ENCODE measurements around the gene PPP1R13L. TPM values are rescaled to one million over a fixed set of nuclear protein-coding genes. Genes with fewer than 3 reads are reported as not detected.

Gene PPP1R13L
- polyA plus RNA-seq, 4 donors = 12.7 to 30.5 (median 21.3) TPM

- 4 to 17% (median 7%) methylated on average over 24 of the region's 24 CpGs for WGBS, 3 donors
- Histone ChIP-seq H3K4me3 (ENCODE audit: low read depth in 1 of 3, low read length in 3 of 3) (peak overlapping the region; percentile 38 to 62 (median 61)), H3K9me3 (ENCODE audit: control insufficient read depth in 2 of 2, insufficient read depth in 1 of 2, low read depth in 1 of 2, low read length in 1 of 2) (no peaks in the 10 kb centered on the region), H3K27ac (ENCODE audit: low read depth in 1 of 3, low read length in 2 of 3) (peak overlapping the region; percentile 91 to 98 (median 94)), H3K27me3 (ENCODE audit: control insufficient read depth in 3 of 3, insufficient read depth in 3 of 3, low read length in 3 of 3) (peaks cover 0 to 8% (median 0%) of the 10 kb centered on the region in 3 donors), H3K4me1 (ENCODE audit: control insufficient read depth in 3 of 3, insufficient read depth in 2 of 3, low read depth in 1 of 3, low read length in 2 of 3) (peaks cover 2 to 25% (median 7%) of the 10 kb centered on the region in 3 donors), H3K36me3 (ENCODE audit: control insufficient read depth in 3 of 3, insufficient read depth in 2 of 3, low read depth in 1 of 3, low read length in 3 of 3) (peaks cover 0 to 27% (median 0%) of the 10 kb centered on the region in 3 donors)
- FAIRE-seq (no peak), DNase-seq (peak; percentile 76)
These were observed 19.6 kb upstream of the PPP1R13L start for GRCh38 chr19:45424191-45425058.

GRCh38 chr19:45423589-45424190 lies 18.8 kb upstream of the PPP1R13L start, which contains the start of gene ERCC1:
Gene ERCC1, minus strand, starts transcription at chr19:45423917. Its CDS starts 543 bp downstream, at chr19:45423374.
- Histone ChIP-seq H3K27me3 (ENCODE audit: control insufficient read depth in 3 of 3, insufficient read depth in 3 of 3, low read length in 3 of 3) (peaks cover 0 to 4% (median 0%) of the 10 kb centered on the region in 3 donors), H3K27ac (ENCODE audit: low read depth in 1 of 3, low read length in 2 of 3) (peak within 1 kb of the TSS; percentile 91 to 98 (median 94)), H3K4me3 (ENCODE audit: low read depth in 1 of 3, low read length in 3 of 3) (peak within 1 kb of the TSS; percentile 38 to 62 (median 61)), H3K4me1 (ENCODE audit: control insufficient read depth in 3 of 3, insufficient read depth in 2 of 3, low read depth in 1 of 3, low read length in 2 of 3) (peaks cover 2 to 25% (median 7%) of the 10 kb centered on the region in 3 donors), H3K36me3 (ENCODE audit: control insufficient read depth in 3 of 3, insufficient read depth in 2 of 3, low read depth in 1 of 3, low read length in 3 of 3) (peaks cover 0 to 33% (median 0%) of the 10 kb centered on the region in 3 donors), H3K9me3 (ENCODE audit: control insufficient read depth in 2 of 2, insufficient read depth in 1 of 2, low read depth in 1 of 2, low read length in 1 of 2) (no peaks in the 10 kb centered on the region)
- peak; percentile 98 to 99 for DNase-seq
- FAIRE-seq = no peak
- 1% methylated on average over 37 of the region's 37 CpGs for WGBS, 3 donors

DNA sequence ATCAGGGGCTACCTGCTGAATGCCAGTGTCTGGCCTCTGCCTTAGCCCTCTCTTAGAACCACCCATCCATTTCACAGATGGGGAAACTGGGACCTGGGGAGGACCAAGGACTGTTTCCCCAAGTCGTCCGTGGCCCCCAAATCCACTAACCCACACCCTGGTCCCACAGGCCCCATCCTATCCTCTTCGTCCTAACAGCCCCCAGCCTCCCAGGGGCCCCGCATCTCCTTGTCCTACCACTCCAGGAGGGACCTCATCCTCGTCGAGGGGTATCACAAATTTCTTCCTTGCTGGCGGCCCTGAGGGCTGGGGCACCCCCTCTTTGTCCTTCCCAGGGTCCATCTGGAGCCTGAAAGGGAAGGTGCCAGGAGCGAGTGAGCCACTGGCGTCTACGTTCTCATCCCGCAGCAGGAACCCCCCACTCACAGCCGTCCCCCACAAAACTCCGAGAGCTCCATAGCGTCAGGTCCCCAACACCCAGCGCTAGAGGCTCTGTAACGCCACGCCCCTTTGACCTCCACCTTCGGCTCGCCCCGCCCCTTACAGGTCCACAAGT lies 18.2 kb upstream of the PPP1R13L start:
- WGBS, 3 donors = 11 to 14% (median 12%) methylated on average over 20 of the region's 20 CpGs
- Histone ChIP-seq H3K27ac (ENCODE audit: low read depth in 1 of 3, low read length in 2 of 3) (peak overlapping the region; percentile 74 to 98 (median 94)), H3K27me3 (ENCODE audit: control insufficient read depth in 3 of 3, insufficient read depth in 3 of 3, low read length in 3 of 3) (no peaks in the 10 kb centered on the region), H3K4me3 (ENCODE audit: low read depth in 1 of 3, low read length in 3 of 3) (peak overlapping the region; percentile 38 to 62 (median 61)), H3K9me3 (ENCODE audit: control insufficient read depth in 2 of 2, insufficient read depth in 1 of 2, low read depth in 1 of 2, low read length in 1 of 2) (no peaks in the 10 kb centered on the region), H3K4me1 (ENCODE audit: control insufficient read depth in 3 of 3, insufficient read depth in 2 of 3, low read depth in 1 of 3, low read length in 2 of 3) (peaks cover 2 to 21% (median 7%) of the 10 kb centered on the region in 3 donors), H3K36me3 (ENCODE audit: control insufficient read depth in 3 of 3, insufficient read depth in 2 of 3, low read depth in 1 of 3, low read length in 3 of 3) (peaks cover 0 to 39% (median 0%) of the 10 kb centered on the region in 3 donors)
- FAIRE-seq = no peak
- DNase-seq = no peak

DNA sequence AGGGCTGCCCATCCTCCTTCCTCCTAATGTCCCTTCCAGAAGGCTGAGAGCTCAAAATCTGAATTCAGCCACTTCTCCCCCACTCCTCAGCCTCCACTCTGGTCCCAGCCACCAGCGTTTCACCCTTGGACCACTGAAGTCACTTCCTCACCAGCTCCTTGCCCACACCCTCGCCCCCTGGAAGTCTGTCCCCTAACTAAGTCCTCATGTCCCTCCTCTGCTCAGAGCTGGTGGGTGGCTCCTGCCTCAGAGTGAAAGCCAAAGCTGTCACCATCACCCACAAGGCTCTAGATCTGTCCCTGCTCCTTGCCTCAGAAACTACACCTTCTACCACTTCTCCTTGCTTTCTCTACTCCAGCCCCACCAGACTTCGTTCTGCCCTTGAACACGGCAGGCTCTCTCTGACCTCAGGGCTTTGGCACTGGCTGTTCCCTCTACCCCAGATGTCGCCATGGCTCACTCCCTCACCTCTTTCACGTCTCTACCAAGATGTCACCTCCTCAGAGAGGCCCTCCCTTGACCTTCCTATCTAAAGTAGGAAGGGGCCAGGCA lies 17.2 kb upstream of the PPP1R13L start:
- Histone ChIP-seq H3K9me3 (ENCODE audit: control insufficient read depth in 2 of 2, insufficient read depth in 1 of 2, low read depth in 1 of 2, low read length in 1 of 2) (no peaks in the 10 kb centered on the region), H3K27ac (ENCODE audit: low read depth in 1 of 3, low read length in 2 of 3) (peak overlapping the region in 1 of 3 donors; percentile 50), H3K36me3 (ENCODE audit: control insufficient read depth in 3 of 3, insufficient read depth in 2 of 3, low read depth in 1 of 3, low read length in 3 of 3) (peaks cover 0 to 49% (median 0%) of the 10 kb centered on the region in 3 donors), H3K27me3 (ENCODE audit: control insufficient read depth in 3 of 3, insufficient read depth in 3 of 3, low read length in 3 of 3) (no peaks in the 10 kb centered on the region), H3K4me1 (ENCODE audit: control insufficient read depth in 3 of 3, insufficient read depth in 2 of 3, low read depth in 1 of 3, low read length in 2 of 3) (peaks cover 2 to 19% (median 7%) of the 10 kb centered on the region in 3 donors), H3K4me3 (ENCODE audit: low read depth in 1 of 3, low read length in 3 of 3) (no peak overlapping the region)
- DNase-seq = no peak
- 87 to 92% (median 89%) methylated on average over 6 of the region's 6 CpGs for WGBS, 3 donors
- FAIRE-seq = no peak

DNA sequence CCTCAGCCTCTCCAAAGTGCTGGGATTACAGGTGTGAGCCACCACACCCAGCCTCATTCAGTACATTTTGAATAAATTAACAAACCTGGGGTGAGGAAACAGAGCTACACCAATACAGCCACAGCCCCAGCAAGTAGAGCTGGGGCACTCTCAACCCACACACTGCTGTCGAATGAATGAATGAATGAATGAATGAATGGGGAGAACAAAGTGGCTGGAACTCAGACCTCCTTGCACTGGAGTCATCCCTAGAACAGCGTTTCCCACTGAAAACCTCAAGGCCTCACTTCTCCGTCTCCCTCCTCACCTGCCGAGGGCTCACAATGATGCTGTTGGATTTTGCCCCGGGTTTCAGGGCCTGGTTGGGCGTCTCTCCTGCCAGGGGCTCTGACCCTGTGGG lies 16.0 kb upstream of the PPP1R13L start:
- FAIRE-seq (no peak), DNase-seq (no peak)
- H3K27me3 ChIP-seq (ENCODE audit: control insufficient read depth in 3 of 3, insufficient read depth in 3 of 3, low read length in 3 of 3) = no peaks in the 10 kb centered on the region
- H3K27ac ChIP-seq (ENCODE audit: low read depth in 1 of 3, low read length in 2 of 3) = no peak overlapping the region
- WGBS, 3 donors = 81 to 91% (median 86%) methylated on average over 6 of the region's 6 CpGs
- peaks cover 0 to 61% (median 0%) of the 10 kb centered on the region in 3 donors for H3K36me3 ChIP-seq (ENCODE audit: control insufficient read depth in 3 of 3, insufficient read depth in 2 of 3, low read depth in 1 of 3, low read length in 3 of 3)
- H3K4me1 ChIP-seq (ENCODE audit: control insufficient read depth in 3 of 3, insufficient read depth in 2 of 3, low read depth in 1 of 3, low read length in 2 of 3) = peaks cover 2 to 19% (median 7%) of the 10 kb centered on the region in 3 donors
- no peaks in the 10 kb centered on the region for H3K9me3 ChIP-seq (ENCODE audit: control insufficient read depth in 2 of 2, insufficient read depth in 1 of 2, low read depth in 1 of 2, low read length in 1 of 2)
- H3K4me3 ChIP-seq (ENCODE audit: low read depth in 1 of 3, low read length in 3 of 3) = no peak overlapping the region

DNA sequence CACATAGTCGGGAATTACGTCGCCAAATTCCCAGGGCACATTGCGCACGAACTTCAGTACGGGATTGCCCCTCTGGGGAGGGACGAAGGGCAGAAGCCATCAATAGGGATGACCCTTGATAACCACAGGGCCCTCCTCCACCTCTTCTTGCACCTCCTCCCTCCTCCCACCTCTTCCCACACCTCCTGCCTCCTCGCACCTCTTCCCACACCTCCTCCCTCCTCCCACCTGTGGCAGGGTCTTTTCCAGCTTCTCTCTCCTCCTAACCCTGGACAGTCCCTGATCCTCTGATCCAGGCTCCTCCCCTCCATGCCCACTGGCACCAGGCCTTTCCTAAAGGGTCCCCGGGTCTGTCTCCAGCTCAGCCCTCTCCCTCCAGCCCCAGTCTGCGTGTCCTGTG lies 15.5 kb upstream of the PPP1R13L start:
- Histone ChIP-seq H3K4me1 (ENCODE audit: control insufficient read depth in 3 of 3, insufficient read depth in 2 of 3, low read depth in 1 of 3, low read length in 2 of 3) (peaks cover 2 to 19% (median 7%) of the 10 kb centered on the region in 3 donors), H3K9me3 (ENCODE audit: control insufficient read depth in 2 of 2, insufficient read depth in 1 of 2, low read depth in 1 of 2, low read length in 1 of 2) (no peaks in the 10 kb centered on the region), H3K27me3 (ENCODE audit: control insufficient read depth in 3 of 3, insufficient read depth in 3 of 3, low read length in 3 of 3) (no peaks in the 10 kb centered on the region), H3K27ac (ENCODE audit: low read depth in 1 of 3, low read length in 2 of 3) (no peak overlapping the region), H3K4me3 (ENCODE audit: low read depth in 1 of 3, low read length in 3 of 3) (no peak overlapping the region), H3K36me3 (ENCODE audit: control insufficient read depth in 3 of 3, insufficient read depth in 2 of 3, low read depth in 1 of 3, low read length in 3 of 3) (peaks cover 0 to 66% (median 0%) of the 10 kb centered on the region in 3 donors)
- DNase-seq (no peak), FAIRE-seq (no peak)
- 79 to 87% (median 85%) methylated on average over 10 of the region's 10 CpGs for WGBS, 3 donors

- 50 to 69% (median 63%) methylated on average over 3 of the region's 3 CpGs for WGBS, 3 donors
- FAIRE-seq = no peak
- H3K4me3 ChIP-seq (ENCODE audit: low read depth in 1 of 3, low read length in 3 of 3) = no peak overlapping the region
These were observed 15.0 kb upstream of the PPP1R13L start for GRCh38 chr19:45419895-45420294.

GRCh38 chr19:45419396-45419795 lies 14.5 kb upstream of the PPP1R13L start:
- FAIRE-seq = no peak
- H3K4me1 ChIP-seq (ENCODE audit: control insufficient read depth in 3 of 3, insufficient read depth in 2 of 3, low read depth in 1 of 3, low read length in 2 of 3) = peaks cover 2 to 12% (median 7%) of the 10 kb centered on the region in 3 donors
- H3K27ac ChIP-seq (ENCODE audit: low read depth in 1 of 3, low read length in 2 of 3) = no peak overlapping the region
- H3K4me3 ChIP-seq (ENCODE audit: low read depth in 1 of 3, low read length in 3 of 3) = no peak overlapping the region
- H3K9me3 ChIP-seq (ENCODE audit: control insufficient read depth in 2 of 2, insufficient read depth in 1 of 2, low read depth in 1 of 2, low read length in 1 of 2) = no peaks in the 10 kb centered on the region
- H3K36me3 ChIP-seq (ENCODE audit: control insufficient read depth in 3 of 3, insufficient read depth in 2 of 3, low read depth in 1 of 3, low read length in 3 of 3) = peaks cover 0 to 72% (median 0%) of the 10 kb centered on the region in 3 donors
- DNase-seq = no peak
- no peaks in the 10 kb centered on the region for H3K27me3 ChIP-seq (ENCODE audit: control insufficient read depth in 3 of 3, insufficient read depth in 3 of 3, low read length in 3 of 3)
- WGBS, 3 donors = 44 to 64% (median 46%) methylated on average over 4 of the region's 4 CpGs

More at GRCh38 chr19:45419895-45420294, 15.0 kb upstream of the PPP1R13L start:
- no peak for DNase-seq
- Histone ChIP-seq H3K27me3 (ENCODE audit: control insufficient read depth in 3 of 3, insufficient read depth in 3 of 3, low read length in 3 of 3) (no peaks in the 10 kb centered on the region), H3K36me3 (ENCODE audit: control insufficient read depth in 3 of 3, insufficient read depth in 2 of 3, low read depth in 1 of 3, low read length in 3 of 3) (peaks cover 0 to 67% (median 0%) of the 10 kb centered on the region in 3 donors), H3K9me3 (ENCODE audit: control insufficient read depth in 2 of 2, insufficient read depth in 1 of 2, low read depth in 1 of 2, low read length in 1 of 2) (no peaks in the 10 kb centered on the region), H3K4me1 (ENCODE audit: control insufficient read depth in 3 of 3, insufficient read depth in 2 of 3, low read depth in 1 of 3, low read length in 2 of 3) (peaks cover 2 to 16% (median 7%) of the 10 kb centered on the region in 3 donors), H3K27ac (ENCODE audit: low read depth in 1 of 3, low read length in 2 of 3) (no peak overlapping the region)

All from small intestine (tissue), 7 donors.